ENCODE measurements around the gene HOMER1. TPM values are rescaled to one million over a fixed set of nuclear protein-coding genes. Genes with fewer than 3 reads are reported as not detected.

The HOMER1 gene
- total RNA-seq, 1 donor from 2014 or later: 5.4 TPM

DNA sequence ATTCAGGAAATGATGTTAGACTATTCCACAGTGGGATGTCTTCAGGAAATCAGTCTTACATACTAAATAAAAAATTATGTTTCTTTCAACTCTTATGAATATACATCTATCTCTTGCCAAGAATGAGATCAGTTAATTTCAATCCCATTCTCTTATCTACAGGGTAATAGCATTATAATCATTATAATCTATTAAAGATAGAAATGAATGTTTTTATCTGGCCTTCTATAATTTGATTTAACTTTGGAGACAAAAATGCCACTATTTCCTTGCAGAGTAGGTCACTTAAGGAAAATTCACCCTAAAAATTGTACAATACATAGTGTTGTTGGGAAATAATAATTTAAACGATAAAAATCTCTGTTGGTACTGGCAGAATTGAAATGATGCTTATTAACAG, 96.4 kb downstream of the HOMER1 start:
- Histone ChIP-seq H3K4me1 (no peaks in the 10 kb centered on the region), H3K27ac (no peak overlapping the region), H3K4me3 (no peak overlapping the region), H3K27me3 (no peaks in the 10 kb centered on the region), H3K36me3 (no peaks in the 10 kb centered on the region), H3K9me3 (no peaks in the 10 kb centered on the region)
- TF ChIP-seq CTCF (IDR thresholded peaks at IDR 0.05): no peak
- TF ChIP-seq POLR2A (IDR thresholded peaks at IDR 0.05): no peak
- TF ChIP-seq POLR2AphosphoS5 (IDR thresholded peaks at IDR 0.05; ENCODE audit: insufficient read depth in 1 of 2, low read depth in 1 of 2): no peak
- DNase-seq (ENCODE audit: extremely low spot score in 2 of 2): no peak
- intact Hi-C loops (cut with DNase I): no loop called here

DNA sequence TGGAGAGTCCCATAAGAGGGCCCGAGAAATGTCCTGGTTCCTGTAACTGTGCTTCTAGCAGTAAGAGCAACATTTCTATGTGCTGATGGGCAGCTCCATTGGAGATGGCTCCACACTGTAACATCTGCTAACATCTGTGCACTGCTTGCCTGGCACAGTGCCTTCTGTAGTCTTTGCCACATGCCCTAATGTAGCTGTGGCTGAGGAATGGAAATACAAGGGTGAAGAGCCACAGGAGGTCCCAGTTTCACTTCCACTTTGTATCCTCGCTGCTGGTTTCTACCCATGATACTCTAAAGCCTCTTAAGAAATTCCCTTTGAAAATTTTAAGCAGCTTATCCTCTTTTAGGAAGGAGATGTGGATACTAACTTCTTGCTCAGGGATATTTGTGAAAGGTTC, 97.4 kb downstream of the HOMER1 start:
- no peaks in the 10 kb centered on the region for H3K9me3 ChIP-seq
- no peak overlapping the region for H3K4me3 ChIP-seq
- H3K36me3 ChIP-seq: no peaks in the 10 kb centered on the region
- intact Hi-C loops (cut with DNase I): no loop called here
- H3K27me3 ChIP-seq: no peaks in the 10 kb centered on the region
- TF ChIP-seq CTCF (IDR thresholded peaks at IDR 0.05) (no peak), POLR2AphosphoS5 (IDR thresholded peaks at IDR 0.05; ENCODE audit: insufficient read depth in 1 of 2, low read depth in 1 of 2) (no peak), POLR2A (IDR thresholded peaks at IDR 0.05) (no peak)
- H3K27ac ChIP-seq: no peak overlapping the region
- no peak for DNase-seq (ENCODE audit: extremely low spot score in 2 of 2)
- no peaks in the 10 kb centered on the region for H3K4me1 ChIP-seq

- Histone ChIP-seq H3K27me3 (no peaks in the 10 kb centered on the region), H3K4me1 (no peaks in the 10 kb centered on the region), H3K36me3 (no peaks in the 10 kb centered on the region), H3K27ac (no peak overlapping the region), H3K4me3 (no peak overlapping the region), H3K9me3 (no peaks in the 10 kb centered on the region)
- no peak for DNase-seq (ENCODE audit: extremely low spot score in 2 of 2)
- TF ChIP-seq CTCF (IDR thresholded peaks at IDR 0.05): no peak
- no peak for TF ChIP-seq POLR2A (IDR thresholded peaks at IDR 0.05)
- intact Hi-C loops (cut with DNase I): no loop called here
These were observed 100.8 kb downstream of the HOMER1 start for GRCh38 chr5:79413112-79413511.

DNA sequence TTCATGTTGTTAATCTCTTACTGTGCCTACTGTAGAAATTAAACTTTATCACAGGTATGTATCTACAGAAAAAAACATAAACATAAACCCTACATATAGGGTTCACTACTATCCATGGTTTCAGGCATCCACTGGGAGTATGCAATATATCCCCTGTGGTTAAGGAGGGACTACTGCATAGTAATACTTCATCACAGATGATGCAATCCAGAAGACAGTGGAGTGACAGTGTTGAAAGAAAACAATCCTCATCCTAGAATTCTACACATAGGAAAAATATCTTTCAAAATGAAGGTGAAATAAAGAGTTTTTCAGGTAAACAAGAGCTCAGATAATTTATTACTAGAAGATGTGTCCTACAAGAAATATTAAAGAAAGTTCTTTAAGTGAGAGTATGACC, 105.9 kb downstream of the HOMER1 start:
- H3K36me3 ChIP-seq: no peaks in the 10 kb centered on the region
- no peak overlapping the region for H3K27ac ChIP-seq
- TF ChIP-seq CTCF (IDR thresholded peaks at IDR 0.05) (no peak), POLR2AphosphoS5 (IDR thresholded peaks at IDR 0.05; ENCODE audit: insufficient read depth in 1 of 2, low read depth in 1 of 2) (no peak), POLR2A (IDR thresholded peaks at IDR 0.05) (no peak)
- no peak for DNase-seq (ENCODE audit: extremely low spot score in 2 of 2)
- intact Hi-C loops (cut with DNase I): no loop called here
- H3K4me3 ChIP-seq: no peak overlapping the region
- H3K9me3 ChIP-seq: no peaks in the 10 kb centered on the region
- H3K4me1 ChIP-seq: no peaks in the 10 kb centered on the region
- no peaks in the 10 kb centered on the region for H3K27me3 ChIP-seq

DNA sequence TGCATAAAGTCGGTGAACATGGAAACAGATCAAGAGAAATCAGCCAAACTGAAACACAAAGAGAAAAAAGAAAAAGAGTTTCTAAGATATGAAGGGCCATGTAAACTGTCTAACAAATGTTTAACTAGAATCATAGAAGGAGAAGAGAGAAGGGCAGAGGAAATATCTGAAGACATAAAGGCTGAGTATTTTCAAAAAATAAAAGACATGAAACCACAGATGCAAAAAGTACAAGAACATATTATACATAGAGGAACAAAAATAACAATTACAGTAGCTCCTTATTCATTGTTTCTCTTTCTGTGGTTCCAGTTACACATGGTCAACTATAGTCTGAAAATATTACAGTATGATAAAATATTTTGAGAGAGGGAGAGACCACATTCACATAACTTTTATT, 106.3 kb downstream of the HOMER1 start:
- H3K36me3 ChIP-seq: no peaks in the 10 kb centered on the region
- no peaks in the 10 kb centered on the region for H3K9me3 ChIP-seq
- H3K27me3 ChIP-seq: no peaks in the 10 kb centered on the region
- DNase-seq (ENCODE audit: extremely low spot score in 2 of 2): no peak
- no peak overlapping the region for H3K27ac ChIP-seq
- no peak for TF ChIP-seq CTCF (IDR thresholded peaks at IDR 0.05)
- TF ChIP-seq POLR2A (IDR thresholded peaks at IDR 0.05): no peak
- TF ChIP-seq POLR2AphosphoS5 (IDR thresholded peaks at IDR 0.05; ENCODE audit: insufficient read depth in 1 of 2, low read depth in 1 of 2): no peak
- H3K4me1 ChIP-seq: no peaks in the 10 kb centered on the region
- intact Hi-C loops (cut with DNase I): no loop called here
- no peak overlapping the region for H3K4me3 ChIP-seq

All from vagina (tissue), 2 donors.